DOHH2 (cell line): ENCODE results near the gene ZNF561.

Source experiments
- EZH2phosphoT487 ChIP-seq: fragments of 200-600 bp; sonication (generic); IDR thresholded peaks from 2 replicates; pipeline ENCODE4 v1.6.1; 2017; ENCODE audit warnings: borderline replicate concordance, mild to moderate bottlenecking, antibody characterized with exemption, low read length, moderate library complexity, mixed read lengths
- TF ChIP-seq, protein P1 (sequence below): fragments of 200-600 bp; sonication (generic); IDR thresholded peaks from one replicate; pipeline ENCODE4 v1.5.1; 2014; ENCODE audit warnings: antibody characterized with exemption, mild to moderate bottlenecking, low read depth, low read length; ENCODE audit not compliant: poor library complexity, severe bottlenecking

DNA sequence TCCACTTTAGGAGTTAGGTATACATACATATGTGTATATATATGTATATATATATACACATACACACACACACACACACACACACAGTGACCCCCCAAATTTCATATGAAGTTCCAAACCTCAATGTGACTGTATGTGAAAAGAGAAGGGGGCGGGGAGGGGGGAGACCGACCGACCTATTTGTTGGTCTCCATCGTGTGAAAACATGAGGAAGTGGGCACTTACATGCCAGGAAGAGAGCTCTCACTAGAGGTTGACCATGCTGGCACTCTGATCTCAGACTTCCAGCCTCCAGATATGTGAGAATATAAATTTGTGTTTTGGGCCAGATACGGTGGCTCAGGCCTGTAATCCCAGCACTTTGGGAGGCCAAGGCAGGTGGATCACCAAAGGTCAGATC is 29.3 kb upstream of the ZNF561 start:
- TF ChIP-seq, protein P1, sequence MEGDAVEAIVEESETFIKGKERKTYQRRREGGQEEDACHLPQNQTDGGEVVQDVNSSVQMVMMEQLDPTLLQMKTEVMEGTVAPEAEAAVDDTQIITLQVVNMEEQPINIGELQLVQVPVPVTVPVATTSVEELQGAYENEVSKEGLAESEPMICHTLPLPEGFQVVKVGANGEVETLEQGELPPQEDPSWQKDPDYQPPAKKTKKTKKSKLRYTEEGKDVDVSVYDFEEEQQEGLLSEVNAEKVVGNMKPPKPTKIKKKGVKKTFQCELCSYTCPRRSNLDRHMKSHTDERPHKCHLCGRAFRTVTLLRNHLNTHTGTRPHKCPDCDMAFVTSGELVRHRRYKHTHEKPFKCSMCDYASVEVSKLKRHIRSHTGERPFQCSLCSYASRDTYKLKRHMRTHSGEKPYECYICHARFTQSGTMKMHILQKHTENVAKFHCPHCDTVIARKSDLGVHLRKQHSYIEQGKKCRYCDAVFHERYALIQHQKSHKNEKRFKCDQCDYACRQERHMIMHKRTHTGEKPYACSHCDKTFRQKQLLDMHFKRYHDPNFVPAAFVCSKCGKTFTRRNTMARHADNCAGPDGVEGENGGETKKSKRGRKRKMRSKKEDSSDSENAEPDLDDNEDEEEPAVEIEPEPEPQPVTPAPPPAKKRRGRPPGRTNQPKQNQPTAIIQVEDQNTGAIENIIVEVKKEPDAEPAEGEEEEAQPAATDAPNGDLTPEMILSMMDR: no peak
- TF ChIP-seq EZH2phosphoT487: no peak
